ENCODE data around the gene ZNF329. TPM values are rescaled to one million over a fixed set of nuclear protein-coding genes. Genes with fewer than 3 reads are reported as not detected.
A peak's percentile ranks its signal among the peaks of the same experiment; 100 is the strongest.

ZNF329 gene
- total and polyA plus RNA-seq, 9 of the 15 experiments (the other 6 are each of a cell fraction or from before 2014, with no cell fraction given): 0.21 to 3.6 (median 2.2) TPM

DNA sequence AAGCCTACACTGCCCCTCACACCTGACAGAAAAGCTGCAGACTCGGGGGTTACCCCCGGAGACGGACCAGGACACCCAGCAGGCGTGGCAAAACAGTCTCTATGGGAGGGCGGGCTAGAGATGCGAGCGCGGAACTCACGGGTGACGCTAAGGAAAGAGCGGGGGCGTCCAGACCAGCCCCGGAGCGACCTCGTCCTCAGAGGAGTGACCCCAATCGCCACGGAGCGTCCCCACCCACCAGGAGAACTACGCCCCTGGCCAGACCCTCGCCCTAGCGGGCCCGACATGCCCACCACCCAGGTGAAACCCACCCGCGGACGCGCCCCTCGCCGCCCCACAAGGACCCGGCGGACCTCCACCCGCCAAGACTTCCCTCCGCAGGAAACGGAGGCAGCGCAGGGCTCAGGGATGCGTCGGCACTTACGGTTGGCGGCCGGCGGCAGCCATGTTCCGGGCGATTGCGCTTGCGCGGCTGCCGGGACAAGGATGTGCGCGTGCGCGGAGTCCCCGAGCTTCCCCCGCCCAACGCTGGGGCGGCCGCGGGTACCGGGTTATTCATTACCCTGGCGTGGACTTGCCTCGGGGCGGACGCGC, at the start of gene ZNF329 (continued):
- TF ChIP-seq ATF4 (CRISPR knock-in tag; IDR thresholded peaks at IDR 0.05) (no peak), MTA2 (IDR thresholded peaks at IDR 0.05; ENCODE audit: low read depth) (no peak), EP300 (IDR thresholded peaks at IDR 0.05; ENCODE audit: low read length) (no peak), BRCA1 (IDR thresholded peaks at IDR 0.05) (no peak), BRCA1 (CRISPR knock-in tag; IDR thresholded peaks at IDR 0.05) (no peak), KLF10 (CRISPR knock-in tag; IDR thresholded peaks at IDR 0.05) (no peak), ETV5 (CRISPR knock-in tag; IDR thresholded peaks at IDR 0.05; ENCODE audit: low read depth) (no peak), HMG20B (CRISPR knock-in tag; IDR thresholded peaks at IDR 0.05) (no peak), ZNF184 (CRISPR knock-in tag; IDR thresholded peaks at IDR 0.05) (no peak), GABPB2 (CRISPR knock-in tag; conservative IDR thresholded peaks at IDR 0.05) (no peak), ZFP1 (CRISPR knock-in tag; IDR thresholded peaks at IDR 0.05) (no peak), MNT (conservative IDR thresholded peaks at IDR 0.05) (0 out of 4 replicates have a peak, but pooled peaks of 1 of the 2 experiments have one; percentile 20), RHOXF2B (CRISPR knock-in tag; conservative IDR thresholded peaks at IDR 0.05) (no peak), RBFOX2 (IDR thresholded peaks at IDR 0.05; ENCODE audit: low read depth, low read length) (peak; percentile 86), ZNF121 (CRISPR knock-in tag; conservative IDR thresholded peaks at IDR 0.05) (no peak), MLLT1 (IDR thresholded peaks at IDR 0.05) (no peak), ZNF217 (CRISPR knock-in tag; IDR thresholded peaks at IDR 0.05) (no peak), POLR2B (IDR thresholded peaks at IDR 0.05; ENCODE audit: low read depth, partially characterized antibody) (peak; percentile 47), ESRRB (CRISPR knock-in tag; IDR thresholded peaks at IDR 0.05; ENCODE audit: borderline replicate concordance) (no peak), BRD9 (IDR thresholded peaks at IDR 0.05; ENCODE audit: low read depth, partially characterized antibody) (no peak), SOX6 (IDR thresholded peaks at IDR 0.05) (no peak), HDAC8 (tag; IDR thresholded peaks at IDR 0.05) (no peak), MCM3 (IDR thresholded peaks at IDR 0.05) (no peak), ARID2 (IDR thresholded peaks at IDR 0.05) (no peak)
- TF ChIP-seq, protein P1, sequence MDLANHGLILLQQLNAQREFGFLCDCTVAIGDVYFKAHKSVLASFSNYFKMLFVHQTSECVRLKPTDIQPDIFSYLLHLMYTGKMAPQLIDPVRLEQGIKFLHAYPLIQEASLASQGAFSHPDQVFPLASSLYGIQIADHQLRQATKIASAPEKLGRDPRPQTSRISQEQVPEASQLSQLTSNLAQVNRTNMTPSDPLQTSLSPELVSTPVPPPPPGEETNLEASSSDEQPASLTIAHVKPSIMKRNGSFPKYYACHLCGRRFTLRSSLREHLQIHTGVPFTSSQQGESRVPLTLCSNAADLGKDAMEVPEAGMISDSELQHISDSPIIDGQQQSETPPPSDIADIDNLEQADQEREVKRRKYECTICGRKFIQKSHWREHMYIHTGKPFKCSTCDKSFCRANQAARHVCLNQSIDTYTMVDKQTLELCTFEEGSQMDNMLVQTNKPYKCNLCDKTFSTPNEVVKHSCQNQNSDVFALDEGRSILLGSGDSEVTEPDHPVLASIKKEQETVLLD (IDR thresholded peaks at IDR 0.05): peak; percentile 69

Measured in K562 (cell line).